K562 (cell line): Measurements from ENCODE around the gene IFNGR1. TPM values are rescaled to one million over a fixed set of nuclear protein-coding genes. Genes with fewer than 3 reads are reported as not detected.
A peak's percentile ranks its signal among the peaks of the same experiment; 100 is the strongest.

Experiments used
- ATF7 ChIP-seq: fragments of 450-650 bp; IDR thresholded peaks from 2 replicates; pipeline ENCODE4 v1.7.1; 2014; ENCODE audit warnings: mild to moderate bottlenecking, moderate library complexity
- CBX1 ChIP-seq: sonication (generic); IDR thresholded peaks from 2 replicates; pipeline ENCODE4 v1.6.1; 2016; ENCODE audit warnings: antibody characterized with exemption, low read depth, mild to moderate bottlenecking
- FOXP1 ChIP-seq: sonication (generic); formaldehyde crosslinking; IDR thresholded peaks from 2 replicates; pipeline ENCODE4 v1.8.0; 2022; ENCODE audit warnings: mild to moderate bottlenecking, missing genetic modification reagents
- HDAC1 ChIP-seq, 2 experiments: fragments of 450-650 bp; IDR thresholded peaks; 2 replicates each; pipeline ENCODE4 v1.6.1; 2016 to 2017; ENCODE audit warnings: inconsistent platforms in 1 of 2, mild to moderate bottlenecking in 1 of 2, moderate library complexity in 1 of 2
- HMG20B ChIP-seq: fragments of 250-450 bp; sonication (Bioruptor Pico); IDR thresholded peaks from 2 replicates; pipeline ENCODE4 v1.5.0; 2021; ENCODE audit warnings: mild to moderate bottlenecking
- MAFG ChIP-seq: fragments of 450-650 bp; conservative IDR thresholded peaks from 2 replicates; pipeline ENCODE4 v1.6.1; 2016; ENCODE audit warnings: missing genetic modification characterization, missing compliant biosample characterization
- MAZ ChIP-seq, 2 experiments: fragments of 450-650 bp in 1 of 2; sonication (generic) in 1 of 2; formaldehyde crosslinking; IDR thresholded peaks in 1 of 2; conservative IDR thresholded peaks in 1 of 2; 2 replicates each; pipeline versions ENCODE4 v1.4.0 to v1.5.0; 2020; ENCODE audit warnings: mild to moderate bottlenecking in 1 of 2, missing genetic modification reagents in 1 of 2
- MEIS2 ChIP-seq: fragments of 450-650 bp; IDR thresholded peaks from 2 replicates; pipeline ENCODE4 v1.6.1; 2014; ENCODE audit warnings: mild to moderate bottlenecking; ENCODE audit not compliant: partially characterized antibody
- NCOA1 ChIP-seq: fragments of 450-650 bp; IDR thresholded peaks from 2 replicates; pipeline ENCODE4 v1.6.1; 2016; ENCODE audit warnings: low read depth
- NCOR1 ChIP-seq: fragments of 450-650 bp; IDR thresholded peaks from 2 replicates; pipeline ENCODE4 v1.6.1; 2016; ENCODE audit warnings: mild to moderate bottlenecking, moderate library complexity
- PHF8 ChIP-seq: fragments of 200-600 bp; sonication (generic); IDR thresholded peaks from 2 replicates; pipeline ENCODE4 v1.6.1; 2012; ENCODE audit warnings: mixed run types, mild to moderate bottlenecking, inconsistent platforms, low read length, moderate library complexity, borderline replicate concordance
- POLR2A ChIP-seq: fragments of 450-650 bp; conservative IDR thresholded peaks from 2 replicates; pipeline ENCODE4 v1.6.1; 2016
- SUPT5H ChIP-seq: fragments of 450-650 bp; IDR thresholded peaks from 2 replicates; pipeline ENCODE4 v1.6.1; 2016
- TBP ChIP-seq: optimal IDR thresholded peaks from 2 replicates; pipeline ENCODE3; 2011; ENCODE audit warnings: low read depth, low read length, improper control_type of control experiment
- polyA plus RNA-seq, 8 experiments: library from polyadenylated mRNA; depleted of rRNA in 4 of 8; stranded (reverse) in 5 of 8; unstranded in 3 of 8; fragments of >200 nt; fragmentation: Nextera tagmentation in 2 of 8; fragmentation: Illumina TruSeq in 1 of 8; extraction: Ambion mirVana in 2 of 8; extraction: Trizol in 1 of 8; gene quantifications; 2 replicates each; pipeline versions ENCODE4 v1.2.1 to v1.2.3, GENCODE V29; 2011 to 2014; ENCODE audit warnings: inconsistent platforms in 1 of 8, missing spikeins in 1 of 8
- total RNA-seq, 7 experiments: library from RNA; depleted of rRNA in 6 of 7; stranded (reverse); fragments of >200 nt in 6 of 7; fragmentation: Illumina TruSeq in 2 of 7; extraction: Trizol in 2 of 7; gene quantifications; 2 replicates each; pipeline versions ENCODE4 v1.2.1 to v1.2.3, GENCODE V29; 2011 to 2021; ENCODE audit warnings: low replicate concordance in 1 of 7
- TF ChIP-seq, protein P1 (sequence below): fragments of 450-650 bp; formaldehyde crosslinking; IDR thresholded peaks from 2 replicates; pipeline ENCODE4 v1.4.0; 2020; ENCODE audit warnings: mild to moderate bottlenecking, moderate library complexity
- TF ChIP-seq, protein P2 (sequence below): sonication (generic); formaldehyde crosslinking; IDR thresholded peaks from 2 replicates; pipeline ENCODE4 v1.5.0; 2020; ENCODE audit warnings: missing genetic modification reagents
- TF ChIP-seq, protein P3 (sequence below): fragments of 450-650 bp; IDR thresholded peaks from 2 replicates; pipeline ENCODE4 v1.6.1; 2016; ENCODE audit warnings: borderline replicate concordance
- TF ChIP-seq, protein P4 (sequence below): fragments of 250-450 bp; sonication (Bioruptor Pico); IDR thresholded peaks from 2 replicates; pipeline ENCODE4 v1.9.0; 2021; ENCODE audit warnings: mild to moderate bottlenecking, inconsistent platforms
- TF ChIP-seq, protein P5 (sequence below): sonication (generic); formaldehyde crosslinking; IDR thresholded peaks from 2 replicates; pipeline ENCODE4 v1.8.1; 2023; ENCODE audit warnings: mild to moderate bottlenecking, missing genetic modification reagents

IFNGR1 gene
- total and polyA plus RNA-seq, 9 of the 15 experiments (the other 6 are each of a cell fraction or from before 2014, with no cell fraction given), result 14.7 to 47.0 (median 26.7) TPM

DNA sequence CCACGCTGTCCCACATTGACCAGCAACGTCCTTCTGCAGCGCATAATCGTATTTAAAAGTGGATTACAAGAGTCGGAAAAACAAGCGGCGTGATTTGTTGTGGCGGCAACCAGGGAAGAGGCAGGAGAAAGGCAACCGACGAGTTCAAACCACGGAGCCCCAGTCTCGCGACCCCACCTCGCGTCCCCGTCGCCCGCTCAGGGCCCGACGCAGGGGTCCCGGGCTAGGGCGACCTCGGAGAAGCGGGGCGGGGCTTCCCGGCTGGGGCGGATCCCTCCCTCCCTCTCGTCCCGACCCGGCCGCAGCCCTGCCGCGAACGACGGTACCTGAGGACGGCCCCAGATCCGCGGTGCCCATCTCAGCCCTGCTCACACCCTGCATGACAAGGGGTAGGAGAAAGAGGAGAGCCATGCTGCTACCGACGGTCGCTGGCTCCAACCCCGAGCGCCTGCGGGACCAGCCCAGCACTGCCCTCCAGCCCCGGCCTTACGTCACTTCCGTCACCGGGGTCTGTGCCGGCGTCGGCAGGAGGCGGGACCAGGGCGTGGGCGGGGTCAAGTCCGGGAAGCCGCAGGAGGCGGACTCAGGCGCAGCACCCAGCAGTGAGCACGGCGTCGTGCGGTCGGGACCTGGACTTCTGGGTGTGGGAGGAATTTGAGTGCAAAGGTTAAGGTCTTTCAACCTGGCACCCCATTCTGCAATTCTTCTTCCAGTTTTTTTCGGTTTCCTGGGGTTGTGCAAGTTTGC is at the start of gene IFNGR1 (continued):
- TF ChIP-seq, protein P1, sequence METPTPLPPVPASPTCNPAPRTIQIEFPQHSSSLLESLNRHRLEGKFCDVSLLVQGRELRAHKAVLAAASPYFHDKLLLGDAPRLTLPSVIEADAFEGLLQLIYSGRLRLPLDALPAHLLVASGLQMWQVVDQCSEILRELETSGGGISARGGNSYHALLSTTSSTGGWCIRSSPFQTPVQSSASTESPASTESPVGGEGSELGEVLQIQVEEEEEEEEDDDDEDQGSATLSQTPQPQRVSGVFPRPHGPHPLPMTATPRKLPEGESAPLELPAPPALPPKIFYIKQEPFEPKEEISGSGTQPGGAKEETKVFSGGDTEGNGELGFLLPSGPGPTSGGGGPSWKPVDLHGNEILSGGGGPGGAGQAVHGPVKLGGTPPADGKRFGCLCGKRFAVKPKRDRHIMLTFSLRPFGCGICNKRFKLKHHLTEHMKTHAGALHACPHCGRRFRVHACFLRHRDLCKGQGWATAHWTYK (CRISPR knock-in tag), result no peak
- TF ChIP-seq HDAC1 (IDR thresholded peaks at IDR 0.05), result peak in 1 of 2 experiments; percentile 65; a peak in 1 of 4 replicates
- TF ChIP-seq, protein P2, sequence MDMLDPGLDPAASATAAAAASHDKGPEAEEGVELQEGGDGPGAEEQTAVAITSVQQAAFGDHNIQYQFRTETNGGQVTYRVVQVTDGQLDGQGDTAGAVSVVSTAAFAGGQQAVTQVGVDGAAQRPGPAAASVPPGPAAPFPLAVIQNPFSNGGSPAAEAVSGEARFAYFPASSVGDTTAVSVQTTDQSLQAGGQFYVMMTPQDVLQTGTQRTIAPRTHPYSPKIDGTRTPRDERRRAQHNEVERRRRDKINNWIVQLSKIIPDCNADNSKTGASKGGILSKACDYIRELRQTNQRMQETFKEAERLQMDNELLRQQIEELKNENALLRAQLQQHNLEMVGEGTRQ (CRISPR knock-in tag), result no peak
- TF ChIP-seq, protein P3, sequence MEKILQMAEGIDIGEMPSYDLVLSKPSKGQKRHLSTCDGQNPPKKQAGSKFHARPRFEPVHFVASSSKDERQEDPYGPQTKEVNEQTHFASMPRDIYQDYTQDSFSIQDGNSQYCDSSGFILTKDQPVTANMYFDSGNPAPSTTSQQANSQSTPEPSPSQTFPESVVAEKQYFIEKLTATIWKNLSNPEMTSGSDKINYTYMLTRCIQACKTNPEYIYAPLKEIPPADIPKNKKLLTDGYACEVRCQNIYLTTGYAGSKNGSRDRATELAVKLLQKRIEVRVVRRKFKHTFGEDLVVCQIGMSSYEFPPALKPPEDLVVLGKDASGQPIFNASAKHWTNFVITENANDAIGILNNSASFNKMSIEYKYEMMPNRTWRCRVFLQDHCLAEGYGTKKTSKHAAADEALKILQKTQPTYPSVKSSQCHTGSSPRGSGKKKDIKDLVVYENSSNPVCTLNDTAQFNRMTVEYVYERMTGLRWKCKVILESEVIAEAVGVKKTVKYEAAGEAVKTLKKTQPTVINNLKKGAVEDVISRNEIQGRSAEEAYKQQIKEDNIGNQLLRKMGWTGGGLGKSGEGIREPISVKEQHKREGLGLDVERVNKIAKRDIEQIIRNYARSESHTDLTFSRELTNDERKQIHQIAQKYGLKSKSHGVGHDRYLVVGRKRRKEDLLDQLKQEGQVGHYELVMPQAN, result 0 out of 2 replicates have a peak, but pooled peaks have one; percentile 16
- TF ChIP-seq ATF7, result peak; percentile 96
- TF ChIP-seq MAFG, result no peak
- TF ChIP-seq PHF8, result peak; percentile 95; the same call in 1 of the 2 replicates
- TF ChIP-seq MEIS2, result peak; percentile 29
- TF ChIP-seq, protein P4, sequence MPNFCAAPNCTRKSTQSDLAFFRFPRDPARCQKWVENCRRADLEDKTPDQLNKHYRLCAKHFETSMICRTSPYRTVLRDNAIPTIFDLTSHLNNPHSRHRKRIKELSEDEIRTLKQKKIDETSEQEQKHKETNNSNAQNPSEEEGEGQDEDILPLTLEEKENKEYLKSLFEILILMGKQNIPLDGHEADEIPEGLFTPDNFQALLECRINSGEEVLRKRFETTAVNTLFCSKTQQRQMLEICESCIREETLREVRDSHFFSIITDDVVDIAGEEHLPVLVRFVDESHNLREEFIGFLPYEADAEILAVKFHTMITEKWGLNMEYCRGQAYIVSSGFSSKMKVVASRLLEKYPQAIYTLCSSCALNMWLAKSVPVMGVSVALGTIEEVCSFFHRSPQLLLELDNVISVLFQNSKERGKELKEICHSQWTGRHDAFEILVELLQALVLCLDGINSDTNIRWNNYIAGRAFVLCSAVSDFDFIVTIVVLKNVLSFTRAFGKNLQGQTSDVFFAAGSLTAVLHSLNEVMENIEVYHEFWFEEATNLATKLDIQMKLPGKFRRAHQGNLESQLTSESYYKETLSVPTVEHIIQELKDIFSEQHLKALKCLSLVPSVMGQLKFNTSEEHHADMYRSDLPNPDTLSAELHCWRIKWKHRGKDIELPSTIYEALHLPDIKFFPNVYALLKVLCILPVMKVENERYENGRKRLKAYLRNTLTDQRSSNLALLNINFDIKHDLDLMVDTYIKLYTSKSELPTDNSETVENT (CRISPR knock-in tag), result peak; percentile 18; the same call in 1 of the 2 replicates
- no peak for TF ChIP-seq NCOR1
- peak; percentile 61 to 73; a peak in 2 of 4 replicates for TF ChIP-seq MAZ (CRISPR knock-in tag; conservative IDR thresholded peaks at IDR 0.05 in 1 of 2, IDR thresholded peaks at IDR 0.05 in 1 of 2)
- TF ChIP-seq TBP, result peak; percentile 35
- TF ChIP-seq SUPT5H, result peak; percentile 87
- no peak for TF ChIP-seq HMG20B (CRISPR knock-in tag)
- peak; percentile 88 for TF ChIP-seq POLR2A
- TF ChIP-seq, protein P5, sequence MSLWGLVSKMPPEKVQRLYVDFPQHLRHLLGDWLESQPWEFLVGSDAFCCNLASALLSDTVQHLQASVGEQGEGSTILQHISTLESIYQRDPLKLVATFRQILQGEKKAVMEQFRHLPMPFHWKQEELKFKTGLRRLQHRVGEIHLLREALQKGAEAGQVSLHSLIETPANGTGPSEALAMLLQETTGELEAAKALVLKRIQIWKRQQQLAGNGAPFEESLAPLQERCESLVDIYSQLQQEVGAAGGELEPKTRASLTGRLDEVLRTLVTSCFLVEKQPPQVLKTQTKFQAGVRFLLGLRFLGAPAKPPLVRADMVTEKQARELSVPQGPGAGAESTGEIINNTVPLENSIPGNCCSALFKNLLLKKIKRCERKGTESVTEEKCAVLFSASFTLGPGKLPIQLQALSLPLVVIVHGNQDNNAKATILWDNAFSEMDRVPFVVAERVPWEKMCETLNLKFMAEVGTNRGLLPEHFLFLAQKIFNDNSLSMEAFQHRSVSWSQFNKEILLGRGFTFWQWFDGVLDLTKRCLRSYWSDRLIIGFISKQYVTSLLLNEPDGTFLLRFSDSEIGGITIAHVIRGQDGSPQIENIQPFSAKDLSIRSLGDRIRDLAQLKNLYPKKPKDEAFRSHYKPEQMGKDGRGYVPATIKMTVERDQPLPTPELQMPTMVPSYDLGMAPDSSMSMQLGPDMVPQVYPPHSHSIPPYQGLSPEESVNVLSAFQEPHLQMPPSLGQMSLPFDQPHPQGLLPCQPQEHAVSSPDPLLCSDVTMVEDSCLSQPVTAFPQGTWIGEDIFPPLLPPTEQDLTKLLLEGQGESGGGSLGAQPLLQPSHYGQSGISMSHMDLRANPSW (CRISPR knock-in tag), result no peak
- TF ChIP-seq NCOA1, result 0 out of 2 replicates have a peak, but pooled peaks have one; percentile 29
- TF ChIP-seq FOXP1 (CRISPR knock-in tag), result 0 out of 2 replicates have a peak, but pooled peaks have one; percentile 26
- TF ChIP-seq CBX1, result 0 out of 2 replicates have a peak, but pooled peaks have one; percentile 39
